ENCODE measurements around the gene NEUROD1.

NEUROD1 gene

GRCh38 chr2:181657379-181657778, 22.9 kb downstream of the NEUROD1 start:
- no peaks in the 10 kb centered on the region for H3K27me3 ChIP-seq (ENCODE audit: insufficient read depth, low read length, poor library complexity)
- no peak overlapping the region for H3K27ac ChIP-seq (ENCODE audit: low read length)
- ATAC-seq (ENCODE audit: insufficient read depth, low read depth) (no peak), DNase-seq (no peak)
- no peaks in the 10 kb centered on the region for H3K9me3 ChIP-seq (ENCODE audit: insufficient read depth, low read length, severe bottlenecking)
- no peaks in the 10 kb centered on the region for H3K36me3 ChIP-seq (ENCODE audit: insufficient read depth, low read length)
- H3K4me3 ChIP-seq (ENCODE audit: low read depth in 1 of 2, low read length in 2 of 2), result no peak overlapping the region
- no peak overlapping the region for H2AFZ ChIP-seq (ENCODE audit: low read depth, low read length)
- no peaks in the 10 kb centered on the region for H3K4me1 ChIP-seq (ENCODE audit: insufficient read depth, low read length)
- H3K9ac ChIP-seq (ENCODE audit: low read depth, low read length), result no peak overlapping the region
- H3K79me2 ChIP-seq (ENCODE audit: insufficient read depth, low read length), result no peaks in the 10 kb centered on the region
- no peak overlapping the region for H3K4me2 ChIP-seq (ENCODE audit: insufficient read depth, low read length)
- TF ChIP-seq EZH2 (IDR thresholded peaks at IDR 0.05; ENCODE audit: borderline replicate concordance, low read depth, low read length, severe bottlenecking), result no peak
- no peak for TF ChIP-seq CTCF (IDR thresholded peaks at IDR 0.05; ENCODE audit: borderline replicate concordance, extremely low read depth, low read length, poor library complexity, severe bottlenecking)
- H4K20me1 ChIP-seq (ENCODE audit: insufficient read depth, low read length), result no peaks in the 10 kb centered on the region

- Histone ChIP-seq H3K4me1 (ENCODE audit: insufficient read depth, low read length) (no peaks in the 10 kb centered on the region), H3K9ac (ENCODE audit: low read depth, low read length) (no peak within 1 kb of the TSS), H3K9me3 (ENCODE audit: insufficient read depth, low read length, severe bottlenecking) (no peaks in the 10 kb centered on the region), H3K4me3 (ENCODE audit: low read depth in 1 of 2, low read length in 2 of 2) (no peak within 1 kb of the TSS), H2AFZ (ENCODE audit: low read depth, low read length) (no peak within 1 kb of the TSS), H3K27ac (ENCODE audit: low read length) (no peak within 1 kb of the TSS), H4K20me1 (ENCODE audit: insufficient read depth, low read length) (no peaks in the 10 kb centered on the region), H3K27me3 (ENCODE audit: insufficient read depth, low read length, poor library complexity) (no peaks in the 10 kb centered on the region), H3K4me2 (ENCODE audit: insufficient read depth, low read length) (no peak within 1 kb of the TSS), H3K36me3 (ENCODE audit: insufficient read depth, low read length) (no peaks in the 10 kb centered on the region), H3K79me2 (ENCODE audit: insufficient read depth, low read length) (no peaks in the 10 kb centered on the region)
- ATAC-seq (ENCODE audit: insufficient read depth, low read depth), result no peak
- no peak for DNase-seq
- no peak for TF ChIP-seq CTCF (IDR thresholded peaks at IDR 0.05; ENCODE audit: borderline replicate concordance, extremely low read depth, low read length, poor library complexity, severe bottlenecking)
- no peak for TF ChIP-seq EZH2 (IDR thresholded peaks at IDR 0.05; ENCODE audit: borderline replicate concordance, low read depth, low read length, severe bottlenecking)
Measured at GRCh38 chr2:181656450-181657291, 23.6 kb downstream of the NEUROD1 start, which contains the start of gene CERKL. CERKL (minus strand) TSS chr2:181657105; CDS start chr2:181657006, 99 bp downstream.

- ATAC-seq (ENCODE audit: insufficient read depth, low read depth), result no peak
- H3K27ac ChIP-seq (ENCODE audit: low read length), result no peak overlapping the region
- H3K36me3 ChIP-seq (ENCODE audit: insufficient read depth, low read length), result no peaks in the 10 kb centered on the region
- H3K9ac ChIP-seq (ENCODE audit: low read depth, low read length), result no peak overlapping the region
- no peak for TF ChIP-seq CTCF (IDR thresholded peaks at IDR 0.05; ENCODE audit: borderline replicate concordance, extremely low read depth, low read length, poor library complexity, severe bottlenecking)
- H3K27me3 ChIP-seq (ENCODE audit: insufficient read depth, low read length, poor library complexity), result no peaks in the 10 kb centered on the region
- H3K79me2 ChIP-seq (ENCODE audit: insufficient read depth, low read length), result no peaks in the 10 kb centered on the region
- no peaks in the 10 kb centered on the region for H4K20me1 ChIP-seq (ENCODE audit: insufficient read depth, low read length)
- no peaks in the 10 kb centered on the region for H3K9me3 ChIP-seq (ENCODE audit: insufficient read depth, low read length, severe bottlenecking)
- H3K4me3 ChIP-seq (ENCODE audit: low read depth in 1 of 2, low read length in 2 of 2), result no peak overlapping the region
- no peak for DNase-seq
- H3K4me2 ChIP-seq (ENCODE audit: insufficient read depth, low read length), result no peak overlapping the region
- H3K4me1 ChIP-seq (ENCODE audit: insufficient read depth, low read length), result no peaks in the 10 kb centered on the region
- H2AFZ ChIP-seq (ENCODE audit: low read depth, low read length), result no peak overlapping the region
Measured at GRCh38 chr2:181655519-181655918, 24.8 kb downstream of the NEUROD1 start.

All from DND-41 (cell line).